ENCODE data around the gene SMOC2. TPM values are rescaled to one million over a fixed set of nuclear protein-coding genes. Genes with fewer than 3 reads are reported as not detected.
"Not testable (repeated sequence)": the region's sequence is repeated elsewhere in the genome, so short reads cannot be mapped to it uniquely, and the experiment has no call there.

SMOC2 gene
- total RNA-seq, 2 donors from 2014 or later, result 25.6 to 29.6 TPM

DNA sequence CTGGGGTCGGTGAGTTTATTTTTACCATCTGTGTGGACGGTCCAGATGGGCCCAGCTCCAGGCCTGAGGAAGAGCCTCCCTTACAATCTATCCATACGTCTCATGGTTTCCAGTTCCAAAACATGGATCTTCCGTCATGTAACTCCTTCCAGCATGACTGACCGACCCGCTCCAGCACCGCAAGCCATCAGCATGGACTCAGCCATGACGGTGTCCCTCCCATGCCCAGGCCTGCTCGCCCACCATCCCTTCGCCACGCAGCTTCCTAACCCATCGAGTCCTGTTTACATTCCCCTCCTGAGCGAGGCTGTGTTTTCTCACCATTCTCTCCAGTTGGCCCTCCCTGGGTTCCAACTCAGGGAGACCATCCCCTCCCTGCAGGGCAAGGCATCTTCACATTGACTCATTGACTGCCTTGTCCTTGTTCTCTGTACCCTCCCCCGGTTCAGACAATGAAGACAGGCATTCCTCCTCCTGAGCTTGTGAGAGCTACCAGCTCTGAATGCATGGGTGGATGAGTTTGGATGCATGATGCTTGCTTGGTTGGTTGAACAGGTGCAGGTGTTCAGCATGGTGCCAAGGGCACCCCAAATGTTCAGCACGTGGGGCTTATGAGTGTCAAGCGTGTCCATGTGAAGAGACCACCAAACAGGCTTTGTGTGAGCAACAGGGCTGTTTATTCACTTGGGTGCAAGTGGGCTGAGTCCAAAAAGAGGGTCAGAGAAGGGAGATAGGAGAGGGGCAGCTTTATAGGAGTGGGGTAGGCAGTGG is 235.8 kb downstream of the SMOC2 start:
- no peaks in the 10 kb centered on the region for H3K36me3 ChIP-seq
- no peak for DNase-seq
- H3K9me3 ChIP-seq, result no peaks in the 10 kb centered on the region
- intact Hi-C loops (cut with DNase I), result no loop called here
- H3K27ac ChIP-seq, result no peak overlapping the region
- no peak overlapping the region for H3K4me3 ChIP-seq
- H3K27me3 ChIP-seq, result no peaks in the 10 kb centered on the region
- H3K9ac ChIP-seq (ENCODE audit: low read depth in 2 of 2, low read length in 2 of 2), result no peak overlapping the region
- H3K4me1 ChIP-seq, result no peaks in the 10 kb centered on the region
- TF ChIP-seq, protein P1, sequence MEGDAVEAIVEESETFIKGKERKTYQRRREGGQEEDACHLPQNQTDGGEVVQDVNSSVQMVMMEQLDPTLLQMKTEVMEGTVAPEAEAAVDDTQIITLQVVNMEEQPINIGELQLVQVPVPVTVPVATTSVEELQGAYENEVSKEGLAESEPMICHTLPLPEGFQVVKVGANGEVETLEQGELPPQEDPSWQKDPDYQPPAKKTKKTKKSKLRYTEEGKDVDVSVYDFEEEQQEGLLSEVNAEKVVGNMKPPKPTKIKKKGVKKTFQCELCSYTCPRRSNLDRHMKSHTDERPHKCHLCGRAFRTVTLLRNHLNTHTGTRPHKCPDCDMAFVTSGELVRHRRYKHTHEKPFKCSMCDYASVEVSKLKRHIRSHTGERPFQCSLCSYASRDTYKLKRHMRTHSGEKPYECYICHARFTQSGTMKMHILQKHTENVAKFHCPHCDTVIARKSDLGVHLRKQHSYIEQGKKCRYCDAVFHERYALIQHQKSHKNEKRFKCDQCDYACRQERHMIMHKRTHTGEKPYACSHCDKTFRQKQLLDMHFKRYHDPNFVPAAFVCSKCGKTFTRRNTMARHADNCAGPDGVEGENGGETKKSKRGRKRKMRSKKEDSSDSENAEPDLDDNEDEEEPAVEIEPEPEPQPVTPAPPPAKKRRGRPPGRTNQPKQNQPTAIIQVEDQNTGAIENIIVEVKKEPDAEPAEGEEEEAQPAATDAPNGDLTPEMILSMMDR (IDR thresholded peaks at IDR 0.05), result no peak

DNA sequence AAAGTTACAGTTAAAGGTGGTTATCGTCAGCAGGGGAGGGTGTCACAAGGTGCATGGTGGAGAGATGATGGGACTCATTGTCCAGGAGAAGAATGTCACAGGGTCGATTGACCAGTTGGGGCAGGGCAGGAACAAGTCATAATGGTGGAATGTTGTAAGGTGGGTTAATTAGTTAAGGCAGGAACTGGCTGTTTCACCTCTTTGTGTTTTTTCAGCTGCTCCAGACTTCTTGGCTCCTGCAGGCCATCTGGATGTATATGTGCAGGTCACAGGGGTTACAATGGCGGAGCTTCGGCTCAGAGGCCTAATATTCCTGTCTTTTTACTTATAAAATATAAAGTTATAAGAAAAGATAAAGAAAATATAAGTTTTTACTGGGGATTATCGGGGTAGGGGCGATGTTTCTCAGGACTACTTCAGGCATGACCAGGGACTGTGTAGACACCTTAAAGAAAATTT is 236.4 kb downstream of the SMOC2 start:
- H3K27me3 ChIP-seq; DNase-seq; H3K4me3 ChIP-seq; intact Hi-C loops (cut with DNase I); H3K9me3 ChIP-seq; H3K4me1 ChIP-seq; H3K9ac ChIP-seq (ENCODE audit: low read depth in 2 of 2, low read length in 2 of 2); H3K27ac ChIP-seq; H3K36me3 ChIP-seq: not testable (repeated sequence)

DNA sequence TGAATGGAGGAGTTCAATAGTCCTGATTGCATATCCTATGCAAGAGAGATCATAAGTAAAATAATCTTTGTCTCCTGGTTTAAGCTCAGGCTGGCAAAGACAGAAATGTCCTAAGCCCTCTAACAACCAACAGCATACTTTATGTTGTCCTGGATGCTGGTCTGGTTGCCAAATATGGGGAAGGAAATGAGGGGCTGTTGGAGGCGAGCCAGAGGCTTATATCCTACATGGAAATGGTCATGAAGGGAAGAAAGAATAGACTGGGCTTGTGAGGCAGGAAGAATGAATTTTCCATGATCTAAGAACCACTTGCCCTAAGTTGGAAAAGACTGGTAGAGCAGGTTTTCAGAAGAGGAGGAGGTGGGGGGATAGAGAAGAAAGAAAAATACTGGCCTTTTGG is 237.1 kb downstream of the SMOC2 start:
- Histone ChIP-seq H3K4me1 (no peaks in the 10 kb centered on the region), H3K27ac (no peak overlapping the region), H3K27me3 (no peaks in the 10 kb centered on the region), H3K4me3 (no peak overlapping the region), H3K36me3 (no peaks in the 10 kb centered on the region), H3K9ac (ENCODE audit: low read depth in 2 of 2, low read length in 2 of 2) (no peak overlapping the region), H3K9me3 (no peaks in the 10 kb centered on the region)
- intact Hi-C loops (cut with DNase I), result no loop called here
- no peak for DNase-seq
- TF ChIP-seq, protein P1 (IDR thresholded peaks at IDR 0.05), result no peak

DNA sequence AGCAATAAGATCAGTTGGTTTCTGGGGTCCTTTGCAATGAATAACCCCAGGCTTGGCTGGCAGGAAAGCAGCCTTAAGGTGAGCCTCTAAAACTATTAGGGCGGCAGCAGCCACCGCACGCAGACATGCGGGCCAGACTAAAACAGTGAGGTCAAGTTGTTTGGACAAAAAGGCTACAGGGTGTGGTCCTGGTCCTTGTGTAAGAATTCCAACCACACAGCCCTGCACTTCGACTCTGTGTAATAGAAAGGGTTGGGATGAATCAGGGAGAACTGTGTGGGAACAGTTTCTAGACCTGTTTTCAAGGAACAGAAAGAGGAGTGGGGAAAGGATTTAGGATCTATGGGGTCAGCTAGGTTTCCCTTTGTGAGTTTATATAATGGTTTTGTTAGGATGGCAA is 237.6 kb downstream of the SMOC2 start:
- no peak overlapping the region for H3K9ac ChIP-seq (ENCODE audit: low read depth in 2 of 2, low read length in 2 of 2)
- H3K9me3 ChIP-seq, result no peaks in the 10 kb centered on the region
- DNase-seq, result no peak
- no peak overlapping the region for H3K27ac ChIP-seq
- intact Hi-C loops (cut with DNase I), result no loop called here
- no peaks in the 10 kb centered on the region for H3K4me1 ChIP-seq
- TF ChIP-seq, protein P1 (IDR thresholded peaks at IDR 0.05), result no peak
- H3K4me3 ChIP-seq, result no peak overlapping the region
- H3K36me3 ChIP-seq, result no peaks in the 10 kb centered on the region
- H3K27me3 ChIP-seq, result no peaks in the 10 kb centered on the region

DNA sequence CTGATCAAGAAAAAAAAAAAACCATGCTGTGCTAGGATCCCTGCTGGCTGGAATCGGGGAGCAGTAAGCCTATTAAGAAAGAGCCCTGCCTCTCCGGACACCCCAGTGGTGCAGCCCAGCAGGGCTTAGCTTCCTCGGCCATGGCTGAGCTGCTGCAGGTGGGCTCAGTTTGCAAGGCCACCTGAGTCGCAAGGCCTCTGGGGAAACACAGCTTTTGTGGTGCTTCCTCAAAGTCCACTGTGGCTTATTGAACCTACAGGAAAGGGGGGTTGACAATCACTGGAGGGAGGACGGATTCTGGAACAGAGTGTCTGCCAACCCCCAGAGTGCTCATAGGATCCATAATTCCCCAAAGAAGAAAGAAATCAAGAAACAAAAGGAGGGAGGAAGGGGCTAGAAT is 240.8 kb downstream of the SMOC2 start:
- intact Hi-C loops (cut with DNase I), result no loop called here
- Histone ChIP-seq H3K36me3 (no peaks in the 10 kb centered on the region), H3K9ac (ENCODE audit: low read depth in 2 of 2, low read length in 2 of 2) (no peak overlapping the region), H3K9me3 (no peaks in the 10 kb centered on the region), H3K27me3 (no peaks in the 10 kb centered on the region), H3K27ac (no peak overlapping the region), H3K4me1 (no peaks in the 10 kb centered on the region), H3K4me3 (no peak overlapping the region)
- DNase-seq, result no peak
- TF ChIP-seq, protein P1 (IDR thresholded peaks at IDR 0.05), result no peak

DNA sequence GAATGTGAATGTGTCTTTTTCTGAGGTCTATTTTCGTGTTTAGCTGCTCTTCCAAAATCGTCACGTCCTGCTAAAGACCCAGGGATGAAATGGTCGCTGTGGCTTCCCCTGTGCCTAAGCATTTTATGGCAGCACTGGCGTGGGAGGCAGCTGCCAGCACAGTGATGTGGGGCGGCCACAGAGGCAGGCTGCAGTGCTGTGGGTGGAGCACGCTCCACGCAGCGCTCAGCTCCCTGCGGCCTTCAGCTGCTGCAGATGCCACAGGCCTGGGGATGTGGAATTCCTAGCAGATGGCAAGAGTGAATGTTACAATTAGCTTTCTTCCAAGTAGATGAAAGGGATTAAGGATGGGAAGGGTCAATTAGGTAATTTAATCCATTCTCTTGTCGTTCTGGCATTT is 242.6 kb downstream of the SMOC2 start:
- TF ChIP-seq, protein P1 (IDR thresholded peaks at IDR 0.05), result no peak
- H3K4me1 ChIP-seq, result no peaks in the 10 kb centered on the region
- intact Hi-C loops (cut with DNase I), result no loop called here
- no peak overlapping the region for H3K27ac ChIP-seq
- no peaks in the 10 kb centered on the region for H3K9me3 ChIP-seq
- no peak overlapping the region for H3K4me3 ChIP-seq
- H3K36me3 ChIP-seq, result no peaks in the 10 kb centered on the region
- no peak for DNase-seq
- no peak overlapping the region for H3K9ac ChIP-seq (ENCODE audit: low read depth in 2 of 2, low read length in 2 of 2)
- no peaks in the 10 kb centered on the region for H3K27me3 ChIP-seq
